ENCODE measurements around the gene IQSEC2. TPM values are rescaled to one million over a fixed set of nuclear protein-coding genes. Genes with fewer than 3 reads are reported as not detected.

IQSEC2 gene
- total and polyA plus RNA-seq, 2 donors (not counting 1 experiment from before 2014, with no cell fraction given): 0.58 to 0.94 TPM

DNA sequence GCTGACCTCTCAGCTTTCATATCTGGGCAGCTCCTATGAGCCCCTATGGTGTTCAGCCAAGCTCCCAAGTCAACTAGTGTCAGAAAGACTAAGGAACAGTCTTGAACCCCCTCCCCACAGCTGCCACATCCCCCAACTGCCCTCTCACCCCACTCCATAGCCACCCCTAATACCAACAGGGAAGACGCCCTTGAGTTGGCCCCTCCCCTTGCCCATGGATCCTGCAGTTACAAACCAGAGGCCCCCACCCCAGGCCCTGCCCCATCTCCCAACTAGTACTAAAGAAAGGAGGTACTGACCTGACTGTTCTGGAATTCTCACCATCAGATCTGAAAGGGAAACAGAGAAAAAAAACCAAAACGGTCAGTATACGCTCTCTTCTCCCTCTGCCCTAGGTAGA lies 10.2 kb upstream of the IQSEC2 start:
- Histone ChIP-seq H3K9ac (ENCODE audit: low read length) (no peak overlapping the region), H3K27ac (ENCODE audit: low read length in 2 of 2) (no peak overlapping the region), H3K4me1 (ENCODE audit: control insufficient read depth in 2 of 2, insufficient read depth in 2 of 2, low read length in 2 of 2) (peaks cover 10 to 16% of the 10 kb centered on the region in 2 donors), H3K27me3 (replicated peaks in 1 of 4; ENCODE audit: control extremely low read depth in 1 of 4, control insufficient read depth in 3 of 4, insufficient read depth in 4 of 4, low read length in 3 of 4) (no peaks in the 10 kb centered on the region), H3K9me3 (ENCODE audit: control extremely low read depth in 1 of 3, control insufficient read depth in 2 of 3, insufficient read depth in 1 of 3, low read length in 2 of 3) (no peaks in the 10 kb centered on the region), H3K79me2 (ENCODE audit: control insufficient read depth, insufficient read depth, low read length) (no peaks in the 10 kb centered on the region), H3K4me3 (ENCODE audit: control extremely low read depth in 1 of 5, extremely low read depth in 1 of 5, insufficient read depth in 1 of 5, low read depth in 2 of 5, low read length in 4 of 5) (no peak overlapping the region), H2AFZ (ENCODE audit: insufficient read depth, low read depth, low read length, poor library complexity, severe bottlenecking) (no peak overlapping the region), H3K4me2 (replicated peaks; ENCODE audit: low read depth, low read length, poor library complexity, severe bottlenecking) (no peak overlapping the region), H3K36me3 (replicated peaks in 1 of 2; ENCODE audit: control extremely low read depth in 1 of 2, control insufficient read depth in 1 of 2, extremely low read depth in 1 of 2, insufficient read depth in 2 of 2, low read length in 1 of 2) (no peaks in the 10 kb centered on the region), H4K20me1 (ENCODE audit: control insufficient read depth, insufficient read depth, low read length, poor library complexity, severe bottlenecking) (no peaks in the 10 kb centered on the region)
- CTCF ChIA-PET: interaction anchor here (1.0 kb wide), 1 partner anchor 145 kb away, joined by 4 read pairs; no protein-coding TSS in a partner anchor
- intact Hi-C loops (cut with micrococcal nuclease): no loop called here
- DNase-seq (no peak), ATAC-seq (ENCODE audit: low read depth) (no peak)
- Mint-ChIP-seq H3K4me3 (no peak overlapping the region), H3K27ac (no peak overlapping the region), H3K27me3 (no peaks in the 10 kb centered on the region), H3K4me1 (peaks cover 16% of the 10 kb centered on the region), H3K9me3 (ENCODE audit: insufficient read depth) (no peaks in the 10 kb centered on the region)
- POLR2A ChIA-PET: no interaction called here
- no peak for TF ChIP-seq EZH2 (IDR thresholded peaks at IDR 0.05; ENCODE audit: borderline replicate concordance, insufficient read depth, low read depth, low read length, poor library complexity, severe bottlenecking)
- TF ChIP-seq, protein P1, sequence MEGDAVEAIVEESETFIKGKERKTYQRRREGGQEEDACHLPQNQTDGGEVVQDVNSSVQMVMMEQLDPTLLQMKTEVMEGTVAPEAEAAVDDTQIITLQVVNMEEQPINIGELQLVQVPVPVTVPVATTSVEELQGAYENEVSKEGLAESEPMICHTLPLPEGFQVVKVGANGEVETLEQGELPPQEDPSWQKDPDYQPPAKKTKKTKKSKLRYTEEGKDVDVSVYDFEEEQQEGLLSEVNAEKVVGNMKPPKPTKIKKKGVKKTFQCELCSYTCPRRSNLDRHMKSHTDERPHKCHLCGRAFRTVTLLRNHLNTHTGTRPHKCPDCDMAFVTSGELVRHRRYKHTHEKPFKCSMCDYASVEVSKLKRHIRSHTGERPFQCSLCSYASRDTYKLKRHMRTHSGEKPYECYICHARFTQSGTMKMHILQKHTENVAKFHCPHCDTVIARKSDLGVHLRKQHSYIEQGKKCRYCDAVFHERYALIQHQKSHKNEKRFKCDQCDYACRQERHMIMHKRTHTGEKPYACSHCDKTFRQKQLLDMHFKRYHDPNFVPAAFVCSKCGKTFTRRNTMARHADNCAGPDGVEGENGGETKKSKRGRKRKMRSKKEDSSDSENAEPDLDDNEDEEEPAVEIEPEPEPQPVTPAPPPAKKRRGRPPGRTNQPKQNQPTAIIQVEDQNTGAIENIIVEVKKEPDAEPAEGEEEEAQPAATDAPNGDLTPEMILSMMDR (IDR thresholded peaks at IDR 0.05): no peak
- WGBS (ENCODE audit: insufficient coverage): 90% methylated on average over 2 of the region's 3 CpGs

DNA sequence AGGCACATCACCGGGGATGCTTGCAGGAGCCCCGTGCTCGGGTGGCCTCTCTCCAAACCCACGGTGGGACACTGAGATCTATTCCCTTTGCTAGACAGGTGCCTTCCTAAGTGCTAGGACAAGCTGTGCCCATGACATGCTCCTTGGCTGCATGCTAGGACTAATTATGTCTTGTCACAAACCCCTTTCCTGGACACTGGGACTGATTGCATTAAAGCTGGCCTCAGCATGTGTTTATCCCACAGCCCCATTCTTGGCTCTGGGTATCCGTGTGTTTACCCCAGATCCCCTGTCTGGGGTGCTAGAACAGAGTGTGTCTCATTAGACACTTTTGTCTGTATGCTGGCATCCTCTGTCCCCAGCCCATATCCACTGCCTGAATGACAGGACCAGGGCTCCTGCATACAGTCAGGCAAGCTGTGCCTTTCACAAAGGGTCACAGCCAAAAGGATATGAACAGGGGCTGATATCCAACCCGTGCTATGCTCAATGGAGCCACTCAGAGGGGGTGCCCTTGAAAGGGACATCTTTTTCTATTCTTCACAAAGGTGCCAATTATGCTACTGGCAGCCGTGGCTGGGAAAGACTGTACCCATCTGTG lies 9.2 kb upstream of the IQSEC2 start:
- no peak overlapping the region for H3K27ac Mint-ChIP-seq
- no peak overlapping the region for H3K4me3 Mint-ChIP-seq
- CTCF ChIA-PET: interaction anchor here (1.6 kb wide), 1 partner anchor 23 kb away, joined by 3 read pairs; no protein-coding TSS in a partner anchor
- ATAC-seq (ENCODE audit: low read depth) (no peak), DNase-seq (no peak)
- intact Hi-C loops (cut with micrococcal nuclease): no loop called here
- Histone ChIP-seq H3K27me3 (replicated peaks in 1 of 4; ENCODE audit: control extremely low read depth in 1 of 4, control insufficient read depth in 3 of 4, insufficient read depth in 4 of 4, low read length in 3 of 4) (no peaks in the 10 kb centered on the region), H3K9me3 (ENCODE audit: control extremely low read depth in 1 of 3, control insufficient read depth in 2 of 3, insufficient read depth in 1 of 3, low read length in 2 of 3) (no peaks in the 10 kb centered on the region), H3K36me3 (replicated peaks in 1 of 2; ENCODE audit: control extremely low read depth in 1 of 2, control insufficient read depth in 1 of 2, extremely low read depth in 1 of 2, insufficient read depth in 2 of 2, low read length in 1 of 2) (no peaks in the 10 kb centered on the region), H3K79me2 (ENCODE audit: control insufficient read depth, insufficient read depth, low read length) (no peaks in the 10 kb centered on the region), H3K9ac (ENCODE audit: low read length) (no peak overlapping the region), H3K4me1 (ENCODE audit: control insufficient read depth in 2 of 2, insufficient read depth in 2 of 2, low read length in 2 of 2) (peaks cover 10 to 16% of the 10 kb centered on the region in 2 donors), H3K4me3 (ENCODE audit: control extremely low read depth in 1 of 5, extremely low read depth in 1 of 5, insufficient read depth in 1 of 5, low read depth in 2 of 5, low read length in 4 of 5) (no peak overlapping the region), H2AFZ (ENCODE audit: insufficient read depth, low read depth, low read length, poor library complexity, severe bottlenecking) (no peak overlapping the region), H4K20me1 (ENCODE audit: control insufficient read depth, insufficient read depth, low read length, poor library complexity, severe bottlenecking) (no peaks in the 10 kb centered on the region), H3K27ac (ENCODE audit: low read length in 2 of 2) (no peak overlapping the region), H3K4me2 (replicated peaks; ENCODE audit: low read depth, low read length, poor library complexity, severe bottlenecking) (no peak overlapping the region)
- 97% methylated on average over 5 of the region's 7 CpGs for WGBS (ENCODE audit: insufficient coverage)
- TF ChIP-seq, protein P1 (IDR thresholded peaks at IDR 0.05): no peak
- TF ChIP-seq EZH2 (IDR thresholded peaks at IDR 0.05; ENCODE audit: borderline replicate concordance, insufficient read depth, low read depth, low read length, poor library complexity, severe bottlenecking): no peak
- POLR2A ChIA-PET: no interaction called here
- H3K27me3 Mint-ChIP-seq: no peaks in the 10 kb centered on the region
- peaks cover 16% of the 10 kb centered on the region for H3K4me1 Mint-ChIP-seq
- H3K9me3 Mint-ChIP-seq (ENCODE audit: insufficient read depth): no peaks in the 10 kb centered on the region
